Prostate gland (tissue), 2 donors: ENCODE measurements around the gene SENP3.
A peak's percentile ranks its signal among the peaks of the same experiment; 100 is the strongest.

Experiments
- CTCF ChIP-seq, 4 experiments: fragments of 200-600 bp in 2 of 4; fragments of 450-650 bp in 2 of 4; sonication (generic) in 2 of 4; IDR thresholded peaks; 1 replicate in 3 of 4; 2 replicates in 1 of 4; pipeline ENCODE4 v1.5.1; 2016 to 2019; ENCODE audit warnings: antibody characterized with exemption in 4 of 4, mild to moderate bottlenecking in 2 of 4, moderate library complexity in 2 of 4
- POLR2A ChIP-seq: fragments of 450-650 bp; IDR thresholded peaks from one replicate; pipeline ENCODE4 v1.6.1; 2016; ENCODE audit warnings: antibody characterized with exemption, mild to moderate bottlenecking

GRCh38 chr17:7583253-7584109 lies 21.8 kb downstream of the SENP3 start, which contains the start of gene MPDU1:
- peak in 2 of 4 experiments; percentile 9 to 34 for TF ChIP-seq CTCF (IDR thresholded peaks at IDR 0.05)
- no peak for TF ChIP-seq POLR2A
